ENCODE measurements around the gene CDH22.

DNA sequence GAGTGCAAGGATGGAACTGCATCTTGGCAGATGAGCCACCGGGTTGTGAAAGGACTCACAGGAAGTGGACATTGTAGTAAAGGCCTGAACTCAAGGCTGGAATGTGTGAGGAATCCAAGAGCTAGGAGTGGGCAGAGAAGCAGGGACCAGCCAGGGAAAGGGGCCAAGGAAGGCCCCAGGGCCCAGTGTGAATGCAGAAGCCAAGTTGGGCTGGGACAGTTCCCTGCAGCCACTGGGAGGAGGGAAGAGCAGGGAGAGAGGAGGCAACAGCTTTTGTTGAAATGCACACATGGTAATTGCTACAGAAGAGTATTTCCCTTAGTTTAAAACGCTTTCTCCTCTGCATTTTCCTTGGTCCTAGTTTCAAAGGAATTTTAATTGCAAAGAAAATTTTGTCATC lies 34.6 kb downstream of the CDH22 start:
- TF ChIP-seq CTCF (IDR thresholded peaks at IDR 0.05 in 4 of 5, conservative IDR thresholded peaks at IDR 0.05 in 1 of 5) (no peak), POLR2A (IDR thresholded peaks at IDR 0.05) (no peak)
